C4-2B (cell line): Measurements from ENCODE around the gene SORBS2.

ENCODE experiments used
- H3K27ac ChIP-seq: fragments of 450-650 bp; 2 replicates; pipeline ENCODE4 v1.5.1; 2017
- ZFX ChIP-seq: fragments of 450-650 bp; IDR thresholded peaks from 2 replicates; pipeline ENCODE4 v1.6.1; 2017
- TF ChIP-seq, protein P1 (sequence below): fragments of 450-650 bp; conservative IDR thresholded peaks from 2 replicates; pipeline ENCODE4 v1.5.1; 2017; ENCODE audit warnings: mild to moderate bottlenecking

SORBS2 gene

GRCh38 chr4:185602397-185602796 is 209.6 kb downstream of the SORBS2 start:
- no peak for TF ChIP-seq ZFX
- TF ChIP-seq, protein P1, sequence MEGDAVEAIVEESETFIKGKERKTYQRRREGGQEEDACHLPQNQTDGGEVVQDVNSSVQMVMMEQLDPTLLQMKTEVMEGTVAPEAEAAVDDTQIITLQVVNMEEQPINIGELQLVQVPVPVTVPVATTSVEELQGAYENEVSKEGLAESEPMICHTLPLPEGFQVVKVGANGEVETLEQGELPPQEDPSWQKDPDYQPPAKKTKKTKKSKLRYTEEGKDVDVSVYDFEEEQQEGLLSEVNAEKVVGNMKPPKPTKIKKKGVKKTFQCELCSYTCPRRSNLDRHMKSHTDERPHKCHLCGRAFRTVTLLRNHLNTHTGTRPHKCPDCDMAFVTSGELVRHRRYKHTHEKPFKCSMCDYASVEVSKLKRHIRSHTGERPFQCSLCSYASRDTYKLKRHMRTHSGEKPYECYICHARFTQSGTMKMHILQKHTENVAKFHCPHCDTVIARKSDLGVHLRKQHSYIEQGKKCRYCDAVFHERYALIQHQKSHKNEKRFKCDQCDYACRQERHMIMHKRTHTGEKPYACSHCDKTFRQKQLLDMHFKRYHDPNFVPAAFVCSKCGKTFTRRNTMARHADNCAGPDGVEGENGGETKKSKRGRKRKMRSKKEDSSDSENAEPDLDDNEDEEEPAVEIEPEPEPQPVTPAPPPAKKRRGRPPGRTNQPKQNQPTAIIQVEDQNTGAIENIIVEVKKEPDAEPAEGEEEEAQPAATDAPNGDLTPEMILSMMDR: no peak
- H3K27ac ChIP-seq: no peak overlapping the region

DNA sequence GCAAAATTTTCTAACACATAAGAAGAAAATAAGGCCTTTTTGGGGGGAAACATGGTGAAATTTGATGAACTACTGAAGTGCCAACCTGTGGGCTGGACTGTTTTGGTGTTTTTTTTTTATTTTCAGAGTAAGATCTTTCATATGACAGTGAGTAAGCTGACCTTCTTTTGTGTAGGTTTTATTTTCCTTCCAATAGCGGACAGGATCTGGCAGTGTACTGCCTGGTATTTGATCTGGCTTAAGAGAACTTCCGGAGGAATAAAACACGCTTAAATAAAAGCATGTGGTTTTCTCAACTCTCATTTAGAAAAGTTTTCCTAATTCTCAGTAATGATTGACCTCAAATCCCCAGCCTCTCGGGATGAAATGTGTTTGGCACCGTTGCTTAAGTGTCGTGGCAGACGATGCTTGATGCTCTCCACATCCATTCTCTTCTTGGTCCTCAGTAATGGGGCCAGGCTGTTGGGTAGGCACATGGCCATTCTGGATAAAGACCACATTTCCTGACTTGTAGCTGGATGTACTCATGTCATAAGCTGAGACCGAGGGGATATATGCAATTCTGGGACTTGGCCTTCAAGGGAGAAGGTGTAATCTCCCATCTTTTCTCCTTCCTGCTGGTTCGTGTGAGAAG is 211.1 kb downstream of the SORBS2 start:
- TF ChIP-seq, protein P1: no peak
- TF ChIP-seq ZFX: no peak
- no peak overlapping the region for H3K27ac ChIP-seq

GRCh38 chr4:185599553-185600243 is 212.3 kb downstream of the SORBS2 start:
- H3K27ac ChIP-seq: no peak overlapping the region
- no peak for TF ChIP-seq ZFX
- TF ChIP-seq, protein P1: no peak

DNA sequence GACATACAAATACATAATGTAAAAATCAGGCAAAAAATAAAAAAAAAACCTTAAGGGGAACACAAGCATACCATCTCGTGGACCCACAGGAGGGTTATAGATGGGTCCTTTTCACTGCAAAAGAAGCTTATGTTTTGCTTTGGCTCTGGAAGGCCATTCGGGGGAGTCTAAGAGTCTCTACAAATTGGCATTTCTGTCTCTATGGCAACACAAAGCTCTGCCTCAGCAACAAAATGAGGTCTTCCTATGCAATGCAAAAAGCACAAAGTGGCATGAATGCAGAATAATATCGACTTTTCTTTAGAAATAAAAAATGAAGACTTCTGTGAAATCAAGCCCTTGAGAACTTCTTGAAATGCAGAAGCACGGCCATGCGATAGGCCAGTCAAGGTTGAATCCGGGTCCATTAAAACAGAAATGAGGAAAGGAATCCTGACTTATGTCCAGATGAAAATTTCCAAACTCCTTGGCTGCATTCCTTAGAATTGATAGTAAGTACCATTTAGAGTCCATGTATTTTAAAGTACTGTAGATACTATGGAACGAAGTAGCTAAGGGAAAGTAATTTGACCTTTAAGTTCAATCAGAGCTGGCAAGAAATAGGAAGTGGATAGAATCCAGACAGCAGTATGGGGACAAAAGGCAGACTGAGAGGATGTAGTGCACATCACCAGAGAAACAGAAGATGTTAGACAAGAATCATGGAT is 213.0 kb downstream of the SORBS2 start:
- TF ChIP-seq, protein P1: no peak
- no peak for TF ChIP-seq ZFX
- no peak overlapping the region for H3K27ac ChIP-seq

GRCh38 chr4:185597532-185598188 is 214.3 kb downstream of the SORBS2 start:
- no peak overlapping the region for H3K27ac ChIP-seq
- TF ChIP-seq, protein P1: peak; percentile 97
- TF ChIP-seq ZFX: no peak

DNA sequence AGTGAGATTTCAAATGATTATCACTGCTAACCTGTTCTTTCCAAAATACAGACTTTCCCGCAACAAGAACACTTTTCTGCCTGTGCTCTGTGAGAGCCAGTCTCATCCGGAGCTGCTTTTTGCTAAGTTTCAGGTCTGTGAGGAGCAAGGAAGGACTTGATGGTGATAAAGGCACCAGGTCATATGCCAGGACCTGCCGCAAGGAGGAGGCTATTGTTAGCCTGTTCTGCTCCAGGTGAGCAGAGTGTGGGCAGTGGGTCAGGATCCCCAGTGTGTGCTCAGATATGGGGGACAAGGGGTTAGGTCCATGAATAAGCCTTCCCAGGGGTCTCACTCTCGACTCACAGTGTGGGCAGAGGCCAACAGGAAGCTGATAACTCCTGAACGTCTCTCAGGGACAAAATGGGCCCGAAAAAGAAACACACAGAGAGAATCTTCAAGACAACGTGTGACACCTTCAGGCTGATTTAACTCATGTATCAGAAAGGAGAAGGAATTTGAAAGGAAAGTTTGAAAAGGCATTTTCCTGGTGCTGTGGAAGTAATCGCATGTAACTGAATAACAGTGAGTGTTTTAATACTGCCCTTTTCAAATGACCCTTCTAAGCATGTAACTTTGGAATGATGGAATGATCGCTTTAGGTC is 219.0 kb downstream of the SORBS2 start:
- TF ChIP-seq ZFX: no peak
- TF ChIP-seq, protein P1: no peak
- 0 out of 2 replicates have a peak overlapping the region, but pooled peaks have one; percentile 3 for H3K27ac ChIP-seq
